ENCODE measurements around the gene NUP98.

DNA sequence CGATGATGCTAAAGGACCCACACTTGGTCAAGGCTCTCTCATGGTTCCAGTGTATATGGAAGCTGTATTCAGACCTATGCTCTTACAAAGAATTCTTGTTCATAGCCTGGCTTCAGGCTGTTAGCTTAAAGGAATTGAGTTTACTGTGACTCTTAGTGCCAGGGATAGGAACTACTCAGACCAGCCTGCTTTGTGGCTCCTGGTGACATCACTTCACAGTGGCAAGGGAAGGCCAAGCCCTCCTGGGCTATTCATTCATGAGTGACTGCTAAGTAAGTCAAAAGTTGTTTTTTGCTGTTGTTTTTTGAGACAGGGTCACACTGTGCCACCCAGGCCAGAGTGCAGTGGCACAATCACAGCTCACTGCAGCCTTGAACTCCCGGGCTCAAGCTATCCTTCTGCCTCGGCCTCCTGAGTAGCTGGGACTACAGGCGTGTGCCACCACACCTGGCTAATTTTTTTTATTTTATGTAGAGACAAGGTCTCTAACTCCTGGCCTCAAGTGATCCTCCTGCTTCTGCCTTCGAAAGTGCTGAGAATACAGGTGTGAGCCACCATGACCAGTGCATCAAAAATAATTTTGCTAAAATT is 165.2 kb downstream of the NUP98 start:
- TF ChIP-seq CTCF (conservative IDR thresholded peaks at IDR 0.05) (no peak), EZH2 (IDR thresholded peaks at IDR 0.05; ENCODE audit: low read depth) (no peak)
